ENCODE data around the gene GPR37L1. TPM values are rescaled to one million over a fixed set of nuclear protein-coding genes. Genes with fewer than 3 reads are reported as not detected.
"Not testable (repeated sequence)": the region's sequence is repeated elsewhere in the genome, so short reads cannot be mapped to it uniquely, and the experiment has no call there.

Gene GPR37L1
- total RNA-seq, 1 experiment from 2014 or later, result not detected

GRCh38 chr1:202167054-202167453 lies 44.3 kb downstream of the GPR37L1 start:
- DNase-seq (ENCODE audit: low read depth), result not testable (repeated sequence)

DNA sequence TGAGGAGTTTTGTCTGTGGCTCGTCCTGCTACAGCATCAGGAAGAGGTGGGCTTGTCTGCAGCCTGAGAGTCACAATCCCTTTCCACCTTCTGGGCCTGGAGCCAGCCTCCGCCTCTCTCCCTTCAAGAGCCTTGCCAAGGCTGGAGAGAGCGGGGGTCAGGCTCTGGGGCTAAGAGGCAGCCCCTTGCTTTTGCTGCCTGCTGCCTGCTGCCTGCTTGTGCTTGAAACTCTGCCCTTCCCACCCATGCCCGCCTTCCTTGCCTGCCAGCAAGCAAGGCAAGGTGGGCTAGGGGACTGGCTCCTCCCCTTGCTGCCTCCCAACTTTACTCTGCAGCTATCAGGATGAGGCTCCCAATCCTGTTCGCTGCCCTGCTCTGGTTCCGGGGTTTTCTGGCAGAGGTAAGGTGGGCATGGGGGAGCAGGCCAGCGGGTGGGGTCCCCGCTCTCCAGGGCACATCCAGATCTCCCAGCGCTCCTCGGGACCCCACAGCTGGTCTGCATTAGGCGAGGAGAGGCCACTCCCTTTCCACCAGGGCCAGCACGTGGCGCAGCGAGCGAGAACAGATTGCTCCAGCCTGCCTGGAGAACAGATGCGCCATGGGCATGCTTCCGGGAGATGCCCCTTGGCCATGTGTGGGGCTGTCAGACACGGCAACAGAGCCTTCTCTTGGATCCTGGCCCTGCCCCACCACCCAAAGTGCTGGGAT lies 45.1 kb downstream of the GPR37L1 start:
- no peak for DNase-seq (ENCODE audit: low read depth)

GRCh38 chr1:202168861-202169260 lies 46.1 kb downstream of the GPR37L1 start:
- DNase-seq (ENCODE audit: low read depth), result no peak

GRCh38 chr1:202170726-202171125 lies 48.0 kb downstream of the GPR37L1 start:
- no peak for DNase-seq (ENCODE audit: low read depth)

GRCh38 chr1:202171292-202172014 lies 48.7 kb downstream of the GPR37L1 start:
- DNase-seq (ENCODE audit: low read depth), result no peak

GRCh38 chr1:202172015-202172355 lies 49.3 kb downstream of the GPR37L1 start:
- DNase-seq (ENCODE audit: low read depth), result no peak

GRCh38 chr1:202173993-202174392 lies 51.3 kb downstream of the GPR37L1 start:
- no peak for DNase-seq (ENCODE audit: low read depth)

- no peak for DNase-seq (ENCODE audit: low read depth)
These were observed 54.5 kb downstream of the GPR37L1 start for GRCh38 chr1:202176949-202177927.

DNA sequence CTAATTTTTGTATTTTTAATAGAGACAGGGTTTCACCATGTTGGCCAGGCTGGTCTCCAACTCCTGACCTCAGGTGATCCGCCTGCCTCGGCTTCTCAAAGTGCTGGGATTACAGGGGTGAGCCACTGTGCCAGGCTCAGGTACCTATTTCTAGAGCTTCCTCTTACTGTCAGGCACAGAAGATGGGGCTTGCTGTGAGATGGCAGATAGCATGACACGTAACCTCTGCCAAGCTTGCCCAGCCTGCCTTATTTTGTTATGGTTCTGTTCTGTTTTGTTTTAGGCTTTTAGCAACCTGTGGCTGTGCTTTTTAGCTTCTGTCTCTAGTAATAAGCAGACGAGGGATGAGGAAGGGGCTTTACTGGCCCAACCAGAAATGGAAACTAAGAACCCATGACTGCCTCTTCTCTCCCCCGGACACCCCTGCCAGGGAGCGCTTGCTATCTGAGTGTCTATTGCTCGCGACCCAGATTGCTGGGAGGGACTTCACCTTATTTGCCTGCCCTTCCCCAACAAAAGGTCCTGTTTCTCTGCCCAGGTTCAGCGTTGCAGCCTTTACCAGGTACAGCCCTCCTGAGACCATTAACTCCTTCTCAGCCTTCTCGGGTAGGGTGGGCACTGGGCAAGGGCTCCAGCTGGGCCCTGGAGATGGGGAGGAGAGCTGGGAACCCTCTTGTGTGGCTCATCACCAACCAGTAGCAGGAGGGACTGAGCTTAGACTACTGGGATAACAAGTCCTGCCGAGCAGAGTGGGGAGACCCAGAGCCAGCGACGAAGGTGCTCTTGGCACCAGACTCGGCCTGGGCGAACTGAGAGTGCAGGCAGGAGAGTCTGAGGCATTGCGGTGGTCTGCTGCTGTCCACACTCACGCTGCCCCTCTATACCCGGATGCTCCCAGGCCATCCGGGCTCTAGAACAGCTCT lies 57.4 kb downstream of the GPR37L1 start:
- no peak for DNase-seq (ENCODE audit: low read depth)

- DNase-seq (ENCODE audit: low read depth), result not testable (repeated sequence)
These were observed 58.0 kb downstream of the GPR37L1 start for GRCh38 chr1:202180751-202181139.

DNA sequence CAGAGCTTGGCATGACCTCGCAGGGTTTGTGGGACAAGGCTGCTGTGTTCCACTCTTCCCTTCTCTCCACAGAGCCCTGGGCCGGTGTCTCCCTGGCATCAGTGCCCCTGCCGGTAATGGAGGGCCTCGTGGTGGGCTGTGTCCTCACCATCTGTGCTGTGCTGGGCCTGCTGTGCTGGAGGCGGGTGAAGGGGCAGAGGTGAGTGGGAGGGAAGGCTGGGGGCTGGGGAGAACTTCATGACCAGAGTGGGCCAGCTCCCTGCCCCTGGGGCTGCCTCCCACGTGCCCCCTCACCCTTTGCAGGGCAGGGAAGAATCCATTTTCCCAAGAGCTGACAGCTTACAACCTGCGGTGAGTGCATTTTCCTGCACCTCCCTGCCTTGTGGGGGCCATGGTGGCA lies 58.9 kb downstream of the GPR37L1 start:
- DNase-seq (ENCODE audit: low read depth), result no peak

DNA sequence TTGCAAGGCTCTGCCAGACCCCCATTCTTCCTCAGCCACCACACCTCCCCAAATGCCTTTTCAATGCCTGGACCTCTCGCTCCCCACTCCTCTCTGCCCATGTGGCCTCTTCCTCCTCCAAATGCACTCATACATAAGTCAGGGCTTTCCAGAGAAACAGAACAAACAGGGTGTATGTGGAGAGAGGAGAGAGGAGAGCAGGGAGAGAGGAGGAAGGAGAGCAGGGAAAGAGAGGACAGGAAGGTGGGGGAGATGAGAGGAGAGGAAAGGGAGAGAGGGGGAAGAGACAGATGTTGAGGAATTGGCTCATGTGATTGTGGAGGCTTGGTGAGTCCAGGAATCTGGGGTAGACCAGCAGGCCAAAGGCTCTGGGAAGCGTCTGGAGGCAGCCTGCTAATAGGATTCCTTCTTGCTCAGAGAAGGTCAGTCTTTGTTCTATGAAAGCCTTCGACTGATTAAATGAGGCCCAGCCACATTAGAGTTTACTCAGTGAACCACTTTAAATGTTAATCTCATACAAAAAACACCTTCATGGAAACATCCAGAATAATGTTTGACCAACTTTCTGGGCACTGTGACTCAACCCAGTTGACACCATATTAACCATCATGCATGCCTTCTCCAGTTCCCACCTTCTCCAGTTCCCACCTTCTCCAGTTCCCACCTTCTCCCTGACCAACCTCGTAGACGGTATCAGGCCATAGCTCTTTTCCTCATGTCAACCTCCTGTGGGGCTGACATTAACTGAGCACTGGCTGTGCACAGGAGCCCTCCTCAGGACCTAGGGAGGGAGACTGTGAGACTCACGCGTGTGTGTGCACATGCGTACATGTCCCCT lies 59.5 kb downstream of the GPR37L1 start:
- no peak for DNase-seq (ENCODE audit: low read depth)

Small RNAs within 50 kb of the gene (small RNA-seq; reads per million reads assigned to genes)
- gene CRIP1P3, result not detected

Other genes starting within 250 kb of the GPR37L1 start
- 7.0 and 10.9 TPM in 2 replicates for gene SHISA4, start 234.0 kb upstream of the GPR37L1 start, total RNA-seq (2014; rRNA removed; shearing (Covaris generic))
- not detected in 2 replicates for gene LMOD1, start 176.4 kb upstream of the GPR37L1 start, total RNA-seq (2014; rRNA removed; shearing (Covaris generic))
- 99.3 and 101 TPM in 2 replicates for gene TIMM17A, start 167.4 kb upstream of the GPR37L1 start, total RNA-seq (2014; rRNA removed; shearing (Covaris generic))
- 56.7 and 70.8 TPM in 2 replicates for gene RNPEP, start 140.3 kb upstream of the GPR37L1 start, total RNA-seq (2014; rRNA removed; shearing (Covaris generic))
- not detected in 2 replicates for gene ELF3, start 112.3 kb upstream of the GPR37L1 start, total RNA-seq (2014; rRNA removed; shearing (Covaris generic))
- gene ARL8A, start 21.8 kb downstream of the GPR37L1 start, total RNA-seq (2014; rRNA removed; shearing (Covaris generic)), result 10.9 and 12.9 TPM in 2 replicates
- not detected in 2 replicates for gene PTPN7, start 37.7 kb downstream of the GPR37L1 start, total RNA-seq (2014; rRNA removed; shearing (Covaris generic))
- 0.10 TPM in 1 of 2 replicates, not detected in the other for gene LGR6, start 70.9 kb downstream of the GPR37L1 start, total RNA-seq (2014; rRNA removed; shearing (Covaris generic))
- 96.9 and 97.2 TPM in 2 replicates for gene UBE2T, start 219.0 kb downstream of the GPR37L1 start, total RNA-seq (2014; rRNA removed; shearing (Covaris generic))
- 1.2 and 3.7 TPM in 2 replicates for gene PPP1R12B, start 225.8 kb downstream of the GPR37L1 start, total RNA-seq (2014; rRNA removed; shearing (Covaris generic))